Measurements from ENCODE around the gene MARK1.
"Not testable (repeated sequence)": the region's sequence is repeated elsewhere in the genome, so short reads cannot be mapped to it uniquely, and the experiment has no call there.

MARK1 gene

GRCh38 chr1:220577926-220578325 lies 50.0 kb downstream of the MARK1 start:
- in situ Hi-C loops (cut with MboI; ENCODE audit: low sequenced_read_pairs, unreplicated experiment): no loop called here
- no peak for DNase-seq (ENCODE audit: low spot score)

DNA sequence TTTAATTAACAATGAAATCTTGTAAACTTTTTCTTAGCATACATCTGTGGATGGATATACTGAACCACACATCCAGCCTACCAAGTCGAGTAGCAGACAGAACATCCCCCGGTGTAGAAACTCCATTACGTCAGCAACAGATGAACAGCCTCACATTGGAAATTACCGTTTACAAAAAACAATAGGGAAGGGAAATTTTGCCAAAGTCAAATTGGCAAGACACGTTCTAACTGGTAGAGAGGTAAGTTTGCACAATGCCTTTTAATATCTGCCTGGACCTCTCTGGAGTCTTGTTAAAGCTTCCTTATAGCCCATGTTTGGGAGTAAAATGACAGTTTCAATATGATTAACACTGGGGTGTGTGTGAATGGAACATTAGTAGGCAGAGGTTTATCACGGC lies 51.4 kb downstream of the MARK1 start:
- TF ChIP-seq, protein P1, sequence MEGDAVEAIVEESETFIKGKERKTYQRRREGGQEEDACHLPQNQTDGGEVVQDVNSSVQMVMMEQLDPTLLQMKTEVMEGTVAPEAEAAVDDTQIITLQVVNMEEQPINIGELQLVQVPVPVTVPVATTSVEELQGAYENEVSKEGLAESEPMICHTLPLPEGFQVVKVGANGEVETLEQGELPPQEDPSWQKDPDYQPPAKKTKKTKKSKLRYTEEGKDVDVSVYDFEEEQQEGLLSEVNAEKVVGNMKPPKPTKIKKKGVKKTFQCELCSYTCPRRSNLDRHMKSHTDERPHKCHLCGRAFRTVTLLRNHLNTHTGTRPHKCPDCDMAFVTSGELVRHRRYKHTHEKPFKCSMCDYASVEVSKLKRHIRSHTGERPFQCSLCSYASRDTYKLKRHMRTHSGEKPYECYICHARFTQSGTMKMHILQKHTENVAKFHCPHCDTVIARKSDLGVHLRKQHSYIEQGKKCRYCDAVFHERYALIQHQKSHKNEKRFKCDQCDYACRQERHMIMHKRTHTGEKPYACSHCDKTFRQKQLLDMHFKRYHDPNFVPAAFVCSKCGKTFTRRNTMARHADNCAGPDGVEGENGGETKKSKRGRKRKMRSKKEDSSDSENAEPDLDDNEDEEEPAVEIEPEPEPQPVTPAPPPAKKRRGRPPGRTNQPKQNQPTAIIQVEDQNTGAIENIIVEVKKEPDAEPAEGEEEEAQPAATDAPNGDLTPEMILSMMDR (IDR thresholded peaks at IDR 0.05; ENCODE audit: borderline replicate concordance, control extremely low read depth, extremely low read depth, insufficient read depth, missing control alignments): no peak
- DNase-seq (ENCODE audit: low spot score): no peak
- in situ Hi-C loops (cut with MboI; ENCODE audit: low sequenced_read_pairs, unreplicated experiment): no loop called here

More at GRCh38 chr1:220577926-220578325, 50.0 kb downstream of the MARK1 start:
- TF ChIP-seq, protein P1 (IDR thresholded peaks at IDR 0.05; ENCODE audit: borderline replicate concordance, control extremely low read depth, extremely low read depth, insufficient read depth, missing control alignments): no peak

DNA sequence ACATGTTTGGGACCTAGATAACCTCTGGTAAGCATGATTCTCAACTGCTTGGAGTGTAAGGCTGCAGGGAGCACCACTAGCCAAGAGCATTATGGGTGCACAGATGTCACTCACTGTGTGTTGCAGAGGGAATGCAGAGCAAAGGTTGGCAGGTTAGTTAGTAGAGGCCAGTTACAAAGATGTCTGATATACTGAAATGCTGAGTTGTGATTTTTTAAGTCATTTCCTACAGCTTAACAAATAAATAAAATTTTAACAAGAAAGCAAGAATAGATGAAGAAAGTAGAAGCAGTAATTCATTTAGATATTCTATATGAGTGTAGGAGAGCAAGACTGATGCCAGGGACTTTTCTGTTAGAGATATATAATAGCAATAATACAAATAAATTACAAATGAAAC lies 64.8 kb downstream of the MARK1 start:
- in situ Hi-C loops (cut with MboI; ENCODE audit: low sequenced_read_pairs, unreplicated experiment): no loop called here
- TF ChIP-seq, protein P1 (IDR thresholded peaks at IDR 0.05; ENCODE audit: borderline replicate concordance, control extremely low read depth, extremely low read depth, insufficient read depth, missing control alignments): no peak
- DNase-seq (ENCODE audit: low spot score): no peak

- in situ Hi-C loops (cut with MboI; ENCODE audit: low sequenced_read_pairs, unreplicated experiment): no loop called here
- no peak for DNase-seq (ENCODE audit: low spot score)
- TF ChIP-seq, protein P1 (IDR thresholded peaks at IDR 0.05; ENCODE audit: borderline replicate concordance, control extremely low read depth, extremely low read depth, insufficient read depth, missing control alignments): no peak
Observed at GRCh38 chr1:220594356-220594755, 66.4 kb downstream of the MARK1 start.

GRCh38 chr1:220595179-220595578 lies 67.2 kb downstream of the MARK1 start:
- DNase-seq (ENCODE audit: low spot score): no peak
- TF ChIP-seq, protein P1 (IDR thresholded peaks at IDR 0.05; ENCODE audit: borderline replicate concordance, control extremely low read depth, extremely low read depth, insufficient read depth, missing control alignments): no peak
- in situ Hi-C loops (cut with MboI; ENCODE audit: low sequenced_read_pairs, unreplicated experiment): no loop called here

DNA sequence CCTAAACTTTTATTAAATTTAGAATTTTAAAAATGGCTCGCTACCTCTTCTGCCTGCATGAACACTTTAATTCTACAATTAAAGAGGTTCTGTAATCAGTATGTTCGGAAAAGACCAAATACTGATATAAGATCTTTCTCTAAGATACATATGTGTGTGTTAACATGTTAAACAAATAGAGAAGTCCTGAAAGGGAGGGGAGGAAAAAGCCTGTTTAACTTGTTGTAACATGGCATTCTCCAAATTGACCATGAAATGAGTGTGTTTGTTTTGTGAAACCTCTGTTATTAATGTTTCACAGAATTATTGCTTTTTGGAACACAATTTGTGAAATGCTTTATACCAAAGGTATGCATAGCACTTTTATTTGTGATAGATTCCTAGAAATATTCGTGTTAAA lies 77.0 kb downstream of the MARK1 start:
- TF ChIP-seq, protein P1 (IDR thresholded peaks at IDR 0.05; ENCODE audit: borderline replicate concordance, control extremely low read depth, extremely low read depth, insufficient read depth, missing control alignments): no peak
- in situ Hi-C loops (cut with MboI; ENCODE audit: low sequenced_read_pairs, unreplicated experiment): no loop called here
- DNase-seq (ENCODE audit: low spot score): no peak

- in situ Hi-C loops (cut with MboI; ENCODE audit: low sequenced_read_pairs, unreplicated experiment); DNase-seq (ENCODE audit: low spot score): not testable (repeated sequence)
Observed at GRCh38 chr1:220605651-220606050, 77.7 kb downstream of the MARK1 start.

GRCh38 chr1:220611100-220611499 lies 83.2 kb downstream of the MARK1 start:
- DNase-seq (ENCODE audit: low spot score); in situ Hi-C loops (cut with MboI; ENCODE audit: low sequenced_read_pairs, unreplicated experiment): not testable (repeated sequence)

Data from GM13976 (cell line).